Measurements from ENCODE around the gene LMNA.
"Not testable (repeated sequence)": the region's sequence is repeated elsewhere in the genome, so short reads cannot be mapped to it uniquely, and the experiment has no call there.

LMNA gene

GRCh38 chr1:156114101-156114918 lies at the start of gene LMNA:
Gene LMNA, plus strand, starts transcription at chr1:156114711. Its CDS starts 208 bp downstream, at chr1:156114919.
- DNase-seq, result peak; percentile 70

- no peak for DNase-seq
Observed at GRCh38 chr1:156065212-156065611, 49.3 kb upstream of the LMNA start.

GRCh38 chr1:156065871-156066270 lies 48.6 kb upstream of the LMNA start:
- DNase-seq, result no peak

- DNase-seq, result no peak
Observed at GRCh38 chr1:156067262-156067661, 47.2 kb upstream of the LMNA start.

GRCh38 chr1:156069490-156070455 lies 44.7 kb upstream of the LMNA start:
- no peak for DNase-seq

- no peak for DNase-seq
Observed at GRCh38 chr1:156070548-156070947, 44.0 kb upstream of the LMNA start.

GRCh38 chr1:156071332-156071816 lies 43.1 kb upstream of the LMNA start:
- DNase-seq, result not testable (repeated sequence)

- no peak for DNase-seq
Observed at GRCh38 chr1:156072251-156072650, 42.3 kb upstream of the LMNA start.

GRCh38 chr1:156073110-156073687 lies 41.3 kb upstream of the LMNA start:
- DNase-seq, result no peak

GRCh38 chr1:156073740-156074139 lies 40.8 kb upstream of the LMNA start:
- no peak for DNase-seq

GRCh38 chr1:156074661-156075060 lies 39.9 kb upstream of the LMNA start:
- no peak for DNase-seq

- DNase-seq, result no peak
Observed at GRCh38 chr1:156075162-156075561, 39.3 kb upstream of the LMNA start.

- no peak for DNase-seq
Observed at GRCh38 chr1:156075775-156076204, 38.7 kb upstream of the LMNA start.

- DNase-seq, result no peak
Observed at GRCh38 chr1:156076609-156077429, 37.7 kb upstream of the LMNA start.

- DNase-seq, result no peak
Observed at GRCh38 chr1:156077430-156077760, 37.1 kb upstream of the LMNA start.

GRCh38 chr1:156078728-156079127 lies 35.8 kb upstream of the LMNA start:
- DNase-seq, result no peak

GRCh38 chr1:156079762-156080161 lies 34.7 kb upstream of the LMNA start:
- DNase-seq, result no peak

GRCh38 chr1:156080241-156080862 lies 34.2 kb upstream of the LMNA start:
- DNase-seq, result no peak

GRCh38 chr1:156080863-156081179 lies 33.7 kb upstream of the LMNA start:
- no peak for DNase-seq

- no peak for DNase-seq
Observed at GRCh38 chr1:156081180-156081916, 33.2 kb upstream of the LMNA start.

- no peak for DNase-seq
Observed at GRCh38 chr1:156081917-156082308, 32.6 kb upstream of the LMNA start.
